Panc1 (cell line): Measurements from ENCODE around the gene SLC10A2. TPM values are rescaled to one million over a fixed set of nuclear protein-coding genes. Genes with fewer than 3 reads are reported as not detected.

ENCODE experiments used
- ATAC-seq: fragments of 200-7000 bp; cut with Tn5 transposase; 2 replicates; pipeline ENCODE4 v1.9.1; 2020; ENCODE audit warnings: mild to moderate bottlenecking, moderate library complexity
- BruUV-seq: library from RNA; stranded (reverse); fragments of 400-500 nt; replicated peaks from 2 replicates; lab custom pipeline; 2021; lab: Mats Ljungman, UMichigan
- CTCF ChIA-PET: fragments of 300-600 bp; sonication (Branson Sonifier 250); formaldehyde crosslinking; loops from one replicate; lab custom pipeline; 2022; ENCODE audit warnings: antibody characterized with exemption; lab: Charles Lee
- POLR2A ChIA-PET: fragments of 300-600 bp; sonication (Branson Sonifier 250); formaldehyde crosslinking; loops from one replicate; lab custom pipeline; 2022; ENCODE audit warnings: antibody characterized with exemption; lab: Charles Lee
- DNase-seq: peaks from one replicate; pipeline ENCODE4 v3.0.0-alpha.2; 2010; ENCODE audit warnings: low read depth, low spot score
- H3K27ac ChIP-seq: 2 replicates; pipeline ENCODE4 v1.5.1; 2011; ENCODE audit warnings: mild to moderate bottlenecking, low read length, inconsistent platforms
- H3K27me3 ChIP-seq: fragments of 200-500 bp; sonication (Bioruptor generic); 2 replicates; pipeline ENCODE4 v1.6.0; 2014; ENCODE audit warnings: low read length, inconsistent platforms; ENCODE audit not compliant: control insufficient read depth, insufficient read depth
- H3K36me3 ChIP-seq: fragments of 200-500 bp; sonication (Bioruptor generic); 2 replicates; pipeline ENCODE4 v1.5.1; 2014; ENCODE audit warnings: inconsistent platforms, mild to moderate bottlenecking, low read length, moderate library complexity; ENCODE audit not compliant: control insufficient read depth, insufficient read depth
- H3K4me1 ChIP-seq: 2 replicates; pipeline ENCODE4 v1.5.1; 2011; ENCODE audit warnings: inconsistent platforms, mild to moderate bottlenecking, low read length, moderate library complexity; ENCODE audit not compliant: control insufficient read depth, insufficient read depth
- H3K4me3 ChIP-seq, 2 experiments: 2 replicates each; pipeline ENCODE4 v1.5.1; 2011 to 2012; ENCODE audit warnings: low read depth in 2 of 2, low read length in 2 of 2, mild to moderate bottlenecking in 2 of 2, inconsistent platforms in 1 of 2, moderate library complexity in 1 of 2
- H3K9me3 ChIP-seq: fragments of 200-500 bp; sonication (Bioruptor generic); 2 replicates; pipeline ENCODE4 v1.5.1; 2014; ENCODE audit warnings: low read depth, mild to moderate bottlenecking, inconsistent platforms, low read length, moderate library complexity; ENCODE audit not compliant: control insufficient read depth, insufficient read depth
- CTCF ChIP-seq: fragments of 450-650 bp; IDR thresholded peaks from 2 replicates; pipeline ENCODE4 v1.5.1; 2017; ENCODE audit warnings: mild to moderate bottlenecking
- POLR2AphosphoS5 ChIP-seq: IDR thresholded peaks from 2 replicates; pipeline ENCODE4 v1.6.1; 2012; ENCODE audit warnings: mild to moderate bottlenecking, low read depth, low read length, moderate library complexity
- REST ChIP-seq, 2 experiments: IDR thresholded peaks; 2 replicates each; pipeline ENCODE4 v1.6.1; 2011 to 2012; ENCODE audit warnings: low read depth in 2 of 2, control low read depth in 1 of 2, low read length in 1 of 2, mild to moderate bottlenecking in 1 of 2, moderate library complexity in 1 of 2; ENCODE audit not compliant: insufficient read depth in 1 of 2
- SIN3A ChIP-seq: IDR thresholded peaks from 2 replicates; pipeline ENCODE4 v1.6.1; 2012; ENCODE audit warnings: low read depth, mild to moderate bottlenecking, low read length, moderate library complexity, borderline replicate concordance; ENCODE audit not compliant: insufficient read depth
- TCF7L2 ChIP-seq: IDR thresholded peaks from 2 replicates; pipeline ENCODE4 v1.6.1; 2011; ENCODE audit warnings: mild to moderate bottlenecking, low read depth, low read length, inconsistent platforms
- in situ Hi-C: cut with HindIII; loops from 2 replicates; pipeline ENCODE4 v1.10.0; 2016; ENCODE audit warnings: low sequenced_read_pairs, low pct_unique_long_range_greater_than_20kb
- intact Hi-C: fragments of 100-400 bp; cut with micrococcal nuclease; formaldehyde crosslinking; loops from one replicate; pipeline ENCODE4 v1.10.0; 2022; ENCODE audit not compliant: unreplicated experiment
- total RNA-seq: library from RNA; stranded (reverse); gene quantifications from one replicate; pipeline ENCODE4 v1.2.1, GENCODE V29; 2021; ENCODE audit not compliant: unreplicated experiment

Gene SLC10A2
- total RNA-seq, 1 experiment from 2014 or later, result not detected

GRCh38 chr13:103039183-103039582 lies 27.0 kb downstream of the SLC10A2 start:
- POLR2A ChIA-PET, result no interaction called here
- no TSS peak for BruUV-seq
- CTCF ChIA-PET, result no interaction called here
- in situ Hi-C loops, result no loop called here
- no peaks in the 10 kb centered on the region for H3K27me3 ChIP-seq
- H3K4me1 ChIP-seq, result no peaks in the 10 kb centered on the region
- no peak overlapping the region for H3K4me3 ChIP-seq
- intact Hi-C loops, result no loop called here
- H3K36me3 ChIP-seq, result no peaks in the 10 kb centered on the region
- ATAC-seq, result no peak
- TF ChIP-seq REST (IDR thresholded peaks at IDR 0.05; ENCODE audit: insufficient read depth in 1 of 2, low read depth in 2 of 2, low read length in 1 of 2) (no peak), TCF7L2 (no peak), POLR2AphosphoS5 (no peak), CTCF (no peak), SIN3A (no peak)
- no peaks in the 10 kb centered on the region for H3K9me3 ChIP-seq
- no peak for DNase-seq
- H3K27ac ChIP-seq, result no peak overlapping the region

- TF ChIP-seq SIN3A (no peak), CTCF (no peak), POLR2AphosphoS5 (no peak), TCF7L2 (no peak), REST (IDR thresholded peaks at IDR 0.05; ENCODE audit: insufficient read depth in 1 of 2, low read depth in 2 of 2, low read length in 1 of 2) (no peak)
- BruUV-seq, result no TSS peak
- in situ Hi-C loops, result no loop called here
Observed at GRCh38 chr13:103036268-103036667, 29.9 kb downstream of the SLC10A2 start.

More at GRCh38 chr13:103036268-103036667, 29.9 kb downstream of the SLC10A2 start:
- ChIA-PET CTCF (no interaction called here), POLR2A (no interaction called here)
- Histone ChIP-seq H3K4me3 (no peak overlapping the region), H3K27ac (no peak overlapping the region), H3K9me3 (no peaks in the 10 kb centered on the region), H3K4me1 (no peaks in the 10 kb centered on the region), H3K27me3 (no peaks in the 10 kb centered on the region), H3K36me3 (no peaks in the 10 kb centered on the region)
- ATAC-seq (no peak), DNase-seq (no peak)
- intact Hi-C loops, result no loop called here
